Activated T-cell treated with anti-CD3 and anti-CD28 coated beads for 48 hours (primary cell): ENCODE results near the gene KRT76.
"Not testable (repeated sequence)": the region's sequence is repeated elsewhere in the genome, so short reads cannot be mapped to it uniquely, and the experiment has no call there.

ENCODE experiments used
- DNase-seq: peaks from one replicate; pipeline ENCODE4 v3.0.0-alpha.2; 2020; ENCODE audit warnings: low read depth

The KRT76 gene

GRCh38 chr12:52796839-52797528 lies 19.8 kb upstream of the KRT76 start:
- no peak for DNase-seq

- DNase-seq: no peak
Measured at GRCh38 chr12:52796429-52796794, 19.3 kb upstream of the KRT76 start.

- DNase-seq: no peak
Measured at GRCh38 chr12:52795694-52796428, 18.7 kb upstream of the KRT76 start, which contains the start of gene KRT3. Gene KRT3 (minus strand): TSS chr12:52796117. CDS start chr12:52796042, 75 bp downstream.

GRCh38 chr12:52795332-52795674 lies 18.2 kb upstream of the KRT76 start:
- not testable (repeated sequence) for DNase-seq

- no peak for DNase-seq
Measured at GRCh38 chr12:52794479-52795331, 17.6 kb upstream of the KRT76 start.

- DNase-seq: no peak
Measured at GRCh38 chr12:52792185-52793029, 15.3 kb upstream of the KRT76 start.

GRCh38 chr12:52791271-52792184 lies 14.4 kb upstream of the KRT76 start:
- no peak for DNase-seq

GRCh38 chr12:52790427-52791270 lies 13.5 kb upstream of the KRT76 start:
- no peak for DNase-seq

GRCh38 chr12:52789637-52790426 lies 12.7 kb upstream of the KRT76 start:
- DNase-seq: no peak

- no peak for DNase-seq
Measured at GRCh38 chr12:52788876-52789636, 11.9 kb upstream of the KRT76 start.

- no peak for DNase-seq
Measured at GRCh38 chr12:52788192-52788875, 11.2 kb upstream of the KRT76 start.

GRCh38 chr12:52787324-52788191 lies 10.4 kb upstream of the KRT76 start:
- no peak for DNase-seq

- DNase-seq: no peak
Measured at GRCh38 chr12:52784909-52785308, 7.8 kb upstream of the KRT76 start.

- DNase-seq: no peak
Measured at GRCh38 chr12:52783563-52784316, 6.6 kb upstream of the KRT76 start.

GRCh38 chr12:52782502-52782901 lies 5.4 kb upstream of the KRT76 start:
- DNase-seq: no peak
